ENCODE results near the gene ATP1A3. TPM values are rescaled to one million over a fixed set of nuclear protein-coding genes. Genes with fewer than 3 reads are reported as not detected.

ATP1A3 gene
- total and polyA plus RNA-seq, 11 donors: 48.3 to 414 (median 226) TPM

DNA sequence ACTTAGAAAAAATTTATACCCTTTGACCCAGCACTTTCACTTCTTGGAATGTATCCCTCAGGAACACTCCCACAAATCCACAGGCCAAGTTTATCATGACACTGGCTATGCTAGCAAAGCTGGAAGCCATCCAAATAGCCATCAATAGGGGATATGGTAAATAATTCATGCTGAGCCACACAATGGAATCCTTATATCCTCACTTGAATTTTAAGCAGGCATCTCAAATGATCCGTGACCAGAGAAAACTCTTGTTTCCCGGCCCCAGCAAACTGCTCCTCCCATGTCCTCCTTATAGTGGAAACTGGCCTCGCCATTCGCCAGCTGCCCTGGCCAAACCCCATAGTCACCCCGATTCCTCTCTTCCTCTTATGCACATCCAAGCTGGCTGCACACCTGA lies 38.4 kb upstream of the ATP1A3 start:
- ATAC-seq (no peak), DNase-seq (peak in 2 of 5 donors; percentile 0 to 15)
- intact Hi-C loops (cut with DNase I): loop anchor here in 3 of 10 donors (2.0 to 5.0 kb wide), 2 partner anchors 34 to 35 kb away; no protein-coding TSS in a partner anchor
- no peak overlapping the region for H3K4me3 ChIP-seq
- no peaks in the 10 kb centered on the region for H3K36me3 ChIP-seq
- WGBS, 4 donors: 58 to 70% (median 66%) methylated on average over 5 of the region's 5 CpGs
- no peaks in the 10 kb centered on the region for H3K9me3 ChIP-seq
- no peak overlapping the region for H3K27ac ChIP-seq
- H3K4me1 ChIP-seq: peaks cover 0 to 9% (median under 1%) of the 10 kb centered on the region in 12 donors
- no peak for TF ChIP-seq POLR2A (IDR thresholded peaks at IDR 0.05)
- TF ChIP-seq, protein P1, sequence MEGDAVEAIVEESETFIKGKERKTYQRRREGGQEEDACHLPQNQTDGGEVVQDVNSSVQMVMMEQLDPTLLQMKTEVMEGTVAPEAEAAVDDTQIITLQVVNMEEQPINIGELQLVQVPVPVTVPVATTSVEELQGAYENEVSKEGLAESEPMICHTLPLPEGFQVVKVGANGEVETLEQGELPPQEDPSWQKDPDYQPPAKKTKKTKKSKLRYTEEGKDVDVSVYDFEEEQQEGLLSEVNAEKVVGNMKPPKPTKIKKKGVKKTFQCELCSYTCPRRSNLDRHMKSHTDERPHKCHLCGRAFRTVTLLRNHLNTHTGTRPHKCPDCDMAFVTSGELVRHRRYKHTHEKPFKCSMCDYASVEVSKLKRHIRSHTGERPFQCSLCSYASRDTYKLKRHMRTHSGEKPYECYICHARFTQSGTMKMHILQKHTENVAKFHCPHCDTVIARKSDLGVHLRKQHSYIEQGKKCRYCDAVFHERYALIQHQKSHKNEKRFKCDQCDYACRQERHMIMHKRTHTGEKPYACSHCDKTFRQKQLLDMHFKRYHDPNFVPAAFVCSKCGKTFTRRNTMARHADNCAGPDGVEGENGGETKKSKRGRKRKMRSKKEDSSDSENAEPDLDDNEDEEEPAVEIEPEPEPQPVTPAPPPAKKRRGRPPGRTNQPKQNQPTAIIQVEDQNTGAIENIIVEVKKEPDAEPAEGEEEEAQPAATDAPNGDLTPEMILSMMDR (IDR thresholded peaks at IDR 0.05): no peak
- H3K27me3 ChIP-seq: peaks cover 0 to 11% (median 0%) of the 10 kb centered on the region in 9 donors

DNA sequence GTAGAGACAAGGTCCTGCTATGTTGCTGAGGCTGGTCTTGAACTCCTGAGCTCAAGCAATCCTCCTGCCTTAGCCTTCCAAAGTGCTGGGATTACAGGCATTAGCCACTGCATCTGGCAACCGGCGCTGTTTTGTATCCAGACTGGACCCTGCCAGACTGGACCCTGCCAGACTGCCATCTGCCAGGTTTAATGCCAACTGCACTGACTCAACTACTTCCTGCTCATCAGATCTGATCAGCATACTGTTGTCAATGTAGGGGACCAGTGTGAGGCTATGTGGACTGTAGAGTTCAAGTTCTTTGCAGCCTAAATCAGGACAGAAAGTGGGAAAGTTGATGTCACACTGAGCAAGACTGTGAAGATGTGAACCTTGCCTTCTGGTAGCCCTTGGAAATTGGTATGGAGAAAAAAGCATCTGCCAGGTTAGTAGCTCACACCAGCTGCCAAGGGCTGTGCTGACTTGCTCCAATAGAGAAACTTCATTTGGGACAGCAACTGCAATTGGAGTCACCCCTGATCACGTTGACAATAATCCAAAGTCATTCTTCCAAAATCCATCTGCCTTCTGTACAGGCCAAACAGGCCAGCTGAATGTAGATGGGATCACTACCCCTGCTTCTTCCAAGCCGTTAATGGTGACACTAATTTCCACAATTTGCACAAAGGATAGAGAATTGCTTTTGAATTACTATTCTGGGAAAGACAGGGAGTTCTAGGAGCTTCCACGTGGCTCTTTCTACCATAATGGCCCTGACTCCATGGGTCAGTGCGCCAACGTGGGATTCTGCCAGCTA lies 36.8 kb upstream of the ATP1A3 start:
- no peak overlapping the region for H3K27ac ChIP-seq
- intact Hi-C loops (cut with DNase I): loop anchor here in 2 of 10 donors (5.0 kb wide), 1 partner anchor 34 kb away; no protein-coding TSS in a partner anchor
- H3K9me3 ChIP-seq: no peaks in the 10 kb centered on the region
- WGBS, 4 donors: 83 to 89% (median 87%) methylated on average over 7 of the region's 7 CpGs
- H3K27me3 ChIP-seq: peaks cover 0 to 11% (median 0%) of the 10 kb centered on the region in 9 donors
- H3K4me1 ChIP-seq: peaks cover 0 to 4% (median 0%) of the 10 kb centered on the region in 12 donors
- peak in 2 of 5 donors; percentile 6 to 7 for DNase-seq
- TF ChIP-seq, protein P1 (IDR thresholded peaks at IDR 0.05): no peak
- no peak for TF ChIP-seq POLR2A (IDR thresholded peaks at IDR 0.05)
- H3K36me3 ChIP-seq: no peaks in the 10 kb centered on the region
- no peak overlapping the region for H3K4me3 ChIP-seq
- no peak for ATAC-seq

DNA sequence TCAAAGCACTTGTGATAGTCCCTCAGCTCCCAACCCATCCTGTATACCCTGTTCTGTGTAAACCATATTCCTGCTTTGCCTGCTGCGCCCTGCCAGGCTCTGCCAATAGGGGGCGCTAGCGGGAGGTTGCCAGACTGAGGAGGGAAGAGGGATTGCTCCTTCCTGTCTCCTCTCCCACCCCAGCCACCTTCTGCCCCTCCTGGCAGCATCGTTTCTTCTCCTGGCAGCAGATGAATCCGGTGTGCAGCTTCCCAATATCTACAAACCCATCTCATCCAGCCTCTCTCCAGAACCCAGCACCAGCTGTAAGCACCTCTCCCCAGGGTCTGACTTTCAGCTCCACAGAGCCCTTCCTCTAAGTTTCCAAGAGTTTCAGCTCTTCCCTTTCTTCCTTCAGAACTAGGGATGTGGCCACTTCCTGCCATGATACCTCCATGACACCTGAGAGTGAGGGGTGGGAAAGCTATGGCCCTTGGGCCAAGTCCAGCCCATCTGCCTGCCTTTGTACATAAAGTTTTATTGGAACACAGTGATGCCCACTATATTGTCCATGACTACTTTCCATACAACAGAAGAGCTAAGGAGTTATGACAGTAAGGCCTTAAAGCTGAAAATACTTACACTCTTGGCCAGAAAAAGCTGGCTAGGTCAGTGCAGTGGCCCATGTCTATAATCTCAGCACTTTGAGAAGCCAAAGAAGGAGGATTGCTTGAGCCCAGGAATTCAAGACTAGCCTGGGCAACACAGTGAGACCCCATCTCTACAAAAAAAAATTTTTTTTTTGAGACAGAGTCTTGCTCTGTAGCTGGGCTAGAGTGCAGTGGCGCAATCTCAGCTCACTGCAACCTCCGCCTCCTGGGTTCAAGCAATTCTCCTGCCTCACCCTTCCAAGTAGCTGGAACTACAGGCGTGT lies 34.5 kb upstream of the ATP1A3 start:
- no peak overlapping the region for H3K4me3 ChIP-seq
- no peaks in the 10 kb centered on the region for H3K9me3 ChIP-seq
- H3K27ac ChIP-seq: no peak overlapping the region
- DNase-seq (peak in 2 of 5 donors; percentile 5 to 47), ATAC-seq (no peak)
- WGBS, 4 donors: 54 to 63% (median 59%) methylated on average over 8 of the region's 8 CpGs
- H3K36me3 ChIP-seq: no peaks in the 10 kb centered on the region
- TF ChIP-seq, protein P1 (IDR thresholded peaks at IDR 0.05): peak in 11 of 12 donors; percentile 7 to 44 (median 23)
- TF ChIP-seq POLR2A (IDR thresholded peaks at IDR 0.05): no peak
- H3K27me3 ChIP-seq: peaks cover 0 to 11% (median 0%) of the 10 kb centered on the region in 9 donors
- intact Hi-C loops (cut with DNase I): no loop called here
- peaks cover 0 to 19% (median 5%) of the 10 kb centered on the region in 12 donors for H3K4me1 ChIP-seq

All from heart left ventricle (tissue), 16 donors.